Sigmoid colon (tissue), 7 donors: ENCODE data around the gene TEX48. TPM values are rescaled to one million over a fixed set of nuclear protein-coding genes. Genes with fewer than 3 reads are reported as not detected.
A peak's percentile ranks its signal among the peaks of the same experiment; 100 is the strongest.

ENCODE experiments used
- DNase-seq: peaks from one replicate; pipeline ENCODE4 v3.0.0-alpha.2; 2019
- H3K27ac ChIP-seq, 4 donors: fragments of 200-600 bp; sonication (generic); one replicate each; pipeline ENCODE4 v1.5.1; 2016 to 2019; ENCODE audit warnings: mild to moderate bottlenecking in 1 of 4
- H3K27me3 ChIP-seq, 3 donors: fragments of 200-600 bp; sonication (generic); one replicate each; pipeline ENCODE4 v1.5.1; 2019; ENCODE audit warnings: mild to moderate bottlenecking in 1 of 3
- H3K36me3 ChIP-seq, 4 donors: fragments of 200-600 bp; sonication (generic); one replicate each; pipeline ENCODE4 v1.5.1; 2016 to 2019
- H3K4me1 ChIP-seq, 4 donors: fragments of 200-600 bp; sonication (generic); one replicate each; pipeline ENCODE4 v1.5.1; 2017 to 2019
- H3K4me3 ChIP-seq, 4 donors: fragments of 200-600 bp; sonication (generic); one replicate each; pipeline ENCODE4 v1.5.1; 2017 to 2019; ENCODE audit warnings: mild to moderate bottlenecking in 2 of 4, moderate library complexity in 1 of 4
- H3K9me3 ChIP-seq, 4 donors: fragments of 200-600 bp in 3 of 4; sonication (generic) in 3 of 4; one replicate each; pipeline versions ENCODE4 v1.5.1 to v1.6.1; 2013 to 2019
- EP300 ChIP-seq, 4 donors: sonication (generic); formaldehyde crosslinking; IDR thresholded peaks; one replicate each; pipeline ENCODE4 v1.6.1; 2017; ENCODE audit warnings: antibody characterized with exemption in 4 of 4
- POLR2A ChIP-seq, 2 donors: fragments of 450-650 bp; IDR thresholded peaks; one replicate each; pipeline ENCODE4 v1.6.1; 2016; ENCODE audit warnings: antibody characterized with exemption in 2 of 2, mild to moderate bottlenecking in 2 of 2, moderate library complexity in 2 of 2
- POLR2AphosphoS5 ChIP-seq, 4 donors: sonication (generic); formaldehyde crosslinking; IDR thresholded peaks; one replicate each; pipeline ENCODE4 v1.6.1; 2017; ENCODE audit warnings: antibody characterized with exemption in 4 of 4
- WGBS, 2 donors: extraction: QIAGEN DNeasy Blood & Tissue Kit; methylation state at CpG; one replicate each; pipeline ENCODE4 v1.1.7; 2013; 5-methylcytosine and 5-hydroxymethylcytosine counted together
- intact Hi-C: fragments of 100-400 bp; cut with DNase I; formaldehyde crosslinking; loops from one replicate; pipeline ENCODE4 v1.15.1; 2023
- polyA plus RNA-seq, 3 donors: library from polyadenylated mRNA; stranded (reverse); fragments of 200-250 nt; gene quantifications; one replicate each; pipeline ENCODE4 v1.2.3, GENCODE V29; 2013
- total RNA-seq, 4 donors: library from RNA; depleted of rRNA; stranded (reverse); fragments of >200 nt; gene quantifications; one replicate each; pipeline ENCODE4 v1.1.0, GENCODE V29; 2016
- TF ChIP-seq, protein P1 (sequence below), 4 experiments: fragments of 450-650 bp in 3 of 4; fragments of 200-600 bp in 1 of 4; IDR thresholded peaks; one replicate each; pipeline ENCODE4 v1.5.1; 2016 to 2019; ENCODE audit warnings: antibody characterized with exemption in 4 of 4, mild to moderate bottlenecking in 3 of 4, moderate library complexity in 2 of 4
- donor health status: healthy with polysubstance abuse.
- donor health status: Bipolar disorder and iron deficiency.
- donor health status: healthy.

TEX48 gene
- total and polyA plus RNA-seq, 7 donors = not detected

- no peak overlapping the region for H3K4me3 ChIP-seq
- no peaks in the 10 kb centered on the region for H3K9me3 ChIP-seq
- TF ChIP-seq POLR2AphosphoS5 (IDR thresholded peaks at IDR 0.05) = no peak
- no peak for TF ChIP-seq EP300 (IDR thresholded peaks at IDR 0.05)
- TF ChIP-seq POLR2A (IDR thresholded peaks at IDR 0.05) = no peak
- TF ChIP-seq, protein P1, sequence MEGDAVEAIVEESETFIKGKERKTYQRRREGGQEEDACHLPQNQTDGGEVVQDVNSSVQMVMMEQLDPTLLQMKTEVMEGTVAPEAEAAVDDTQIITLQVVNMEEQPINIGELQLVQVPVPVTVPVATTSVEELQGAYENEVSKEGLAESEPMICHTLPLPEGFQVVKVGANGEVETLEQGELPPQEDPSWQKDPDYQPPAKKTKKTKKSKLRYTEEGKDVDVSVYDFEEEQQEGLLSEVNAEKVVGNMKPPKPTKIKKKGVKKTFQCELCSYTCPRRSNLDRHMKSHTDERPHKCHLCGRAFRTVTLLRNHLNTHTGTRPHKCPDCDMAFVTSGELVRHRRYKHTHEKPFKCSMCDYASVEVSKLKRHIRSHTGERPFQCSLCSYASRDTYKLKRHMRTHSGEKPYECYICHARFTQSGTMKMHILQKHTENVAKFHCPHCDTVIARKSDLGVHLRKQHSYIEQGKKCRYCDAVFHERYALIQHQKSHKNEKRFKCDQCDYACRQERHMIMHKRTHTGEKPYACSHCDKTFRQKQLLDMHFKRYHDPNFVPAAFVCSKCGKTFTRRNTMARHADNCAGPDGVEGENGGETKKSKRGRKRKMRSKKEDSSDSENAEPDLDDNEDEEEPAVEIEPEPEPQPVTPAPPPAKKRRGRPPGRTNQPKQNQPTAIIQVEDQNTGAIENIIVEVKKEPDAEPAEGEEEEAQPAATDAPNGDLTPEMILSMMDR (IDR thresholded peaks at IDR 0.05) = no peak
- H3K27me3 ChIP-seq = no peaks in the 10 kb centered on the region
- peak overlapping the region in 1 of 4 donors; percentile 39 for H3K27ac ChIP-seq
- peaks cover 0 to 8% (median 5%) of the 10 kb centered on the region in 4 donors for H3K4me1 ChIP-seq
- 86% methylated on average over 2 of the region's 2 CpGs for WGBS, 2 donors
- peaks cover 0 to 7% (median 0%) of the 10 kb centered on the region in 4 donors for H3K36me3 ChIP-seq
- intact Hi-C loops = loop anchor here (1.0 to 5.0 kb wide), 4 partner anchors 151 to 311 kb away; no protein-coding TSS in a partner anchor
- no peak for DNase-seq
Observed at GRCh38 chr9:114652776-114653555, 29.0 kb downstream of the TEX48 start.

DNA sequence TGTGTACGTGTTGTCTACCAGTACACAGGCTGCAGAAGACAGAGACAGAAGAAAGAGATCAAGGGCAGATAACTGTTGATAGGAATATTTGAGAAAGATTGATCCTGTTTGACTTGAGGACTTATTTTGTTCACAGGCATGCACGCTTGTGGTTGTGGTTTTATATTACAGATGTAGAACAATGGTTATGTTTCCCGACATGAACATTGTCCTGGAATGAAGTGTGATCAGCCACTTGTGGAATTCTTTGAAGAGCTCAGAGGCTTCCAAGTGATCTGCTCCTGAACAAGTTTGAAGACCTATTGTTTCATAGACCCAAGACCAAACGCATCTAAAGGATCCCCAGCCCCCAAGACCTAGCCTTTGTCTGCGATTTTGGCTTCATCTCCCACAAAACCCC lies 38.1 kb downstream of the TEX48 start:
- TF ChIP-seq EP300 (IDR thresholded peaks at IDR 0.05) (no peak), POLR2AphosphoS5 (IDR thresholded peaks at IDR 0.05) (no peak), POLR2A (IDR thresholded peaks at IDR 0.05) (no peak)
- TF ChIP-seq, protein P1 (IDR thresholded peaks at IDR 0.05) = no peak
- no peak overlapping the region for H3K4me3 ChIP-seq
- no peaks in the 10 kb centered on the region for H3K27me3 ChIP-seq
- no peaks in the 10 kb centered on the region for H3K4me1 ChIP-seq
- WGBS, 2 donors = 94 to 96% methylated on average over 5 of the region's 5 CpGs
- no peak for DNase-seq
- H3K27ac ChIP-seq = no peak overlapping the region
- peaks cover 5 to 83% (median 34%) of the 10 kb centered on the region in 4 donors for H3K36me3 ChIP-seq
- H3K9me3 ChIP-seq = no peaks in the 10 kb centered on the region
- intact Hi-C loops = no loop called here

DNA sequence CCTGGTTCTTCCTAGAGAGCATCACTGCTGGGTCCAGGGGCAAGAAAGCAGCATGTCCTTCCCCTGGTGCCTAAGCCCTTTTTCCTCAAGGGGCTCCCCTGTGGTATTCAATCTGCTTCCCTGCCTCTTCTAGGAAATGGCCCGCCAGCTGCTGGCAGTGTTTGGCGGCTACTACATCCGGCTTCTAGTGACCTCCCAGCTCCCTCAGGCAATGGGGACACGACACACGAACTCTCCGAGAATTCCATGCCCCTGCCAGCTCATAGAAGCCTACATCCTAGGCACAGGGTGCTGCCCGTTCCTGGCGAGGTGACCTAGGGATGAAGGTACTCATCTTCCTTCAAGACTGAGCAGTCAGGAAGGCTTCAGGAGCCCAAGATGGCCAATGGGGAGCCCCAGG lies 39.0 kb downstream of the TEX48 start:
- H3K36me3 ChIP-seq = peaks cover 14 to 92% (median 38%) of the 10 kb centered on the region in 4 donors
- H3K4me3 ChIP-seq = no peak overlapping the region
- WGBS, 2 donors = 94 to 95% methylated on average over 8 of the region's 8 CpGs
- no peak for TF ChIP-seq POLR2AphosphoS5 (IDR thresholded peaks at IDR 0.05)
- no peak for TF ChIP-seq EP300 (IDR thresholded peaks at IDR 0.05)
- TF ChIP-seq, protein P1 (IDR thresholded peaks at IDR 0.05) = no peak
- TF ChIP-seq POLR2A (IDR thresholded peaks at IDR 0.05) = no peak
- no peak for DNase-seq
- no peaks in the 10 kb centered on the region for H3K4me1 ChIP-seq
- no peaks in the 10 kb centered on the region for H3K27me3 ChIP-seq
- H3K27ac ChIP-seq = no peak overlapping the region
- no peaks in the 10 kb centered on the region for H3K9me3 ChIP-seq
- intact Hi-C loops = no loop called here

GRCh38 chr9:114641967-114642366 lies 40.0 kb downstream of the TEX48 start:
- Histone ChIP-seq H3K4me3 (no peak overlapping the region), H3K27me3 (no peaks in the 10 kb centered on the region), H3K27ac (no peak overlapping the region), H3K9me3 (no peaks in the 10 kb centered on the region), H3K4me1 (no peaks in the 10 kb centered on the region), H3K36me3 (peaks cover 20 to 99% (median 43%) of the 10 kb centered on the region in 4 donors)
- no peak for TF ChIP-seq EP300 (IDR thresholded peaks at IDR 0.05)
- no peak for TF ChIP-seq POLR2A (IDR thresholded peaks at IDR 0.05)
- TF ChIP-seq, protein P1 (IDR thresholded peaks at IDR 0.05) = no peak
- no peak for TF ChIP-seq POLR2AphosphoS5 (IDR thresholded peaks at IDR 0.05)
- intact Hi-C loops = no loop called here
- WGBS, 2 donors = 56 to 86% methylated on average over 1 of the region's 1 CpG
- DNase-seq = no peak
